Measurements from ENCODE around the gene GIGYF1.
A peak's percentile ranks its signal among the peaks of the same experiment; 100 is the strongest.
"Not testable (repeated sequence)": the region's sequence is repeated elsewhere in the genome, so short reads cannot be mapped to it uniquely, and the experiment has no call there.

GIGYF1 gene

DNA sequence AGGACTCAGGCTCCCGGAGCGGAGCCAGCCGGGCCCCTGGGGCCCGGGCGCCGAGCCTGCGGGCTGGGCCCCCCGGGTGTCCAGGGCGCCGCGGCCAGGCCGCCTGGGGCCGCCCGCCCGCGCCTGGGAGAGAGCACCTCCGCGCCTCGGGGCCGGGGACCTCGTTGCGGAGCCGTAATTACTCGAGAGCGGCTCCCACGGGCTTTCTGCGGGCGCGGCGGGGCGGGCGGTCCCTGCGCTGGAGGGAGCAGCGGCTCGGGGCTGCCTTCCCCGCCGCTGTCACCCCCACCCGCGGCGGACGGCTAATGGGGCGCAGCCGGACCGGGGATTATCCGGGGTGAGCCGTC is 19.0 kb downstream of the GIGYF1 start:
- no peak for DNase-seq (ENCODE audit: low read depth, low spot score)
- peak overlapping the region; percentile 97 for H3K4me3 ChIP-seq
- no peak overlapping the region for H3K9ac ChIP-seq (ENCODE audit: insufficient read length)
- H3K27ac ChIP-seq: no peak overlapping the region
- no peaks in the 10 kb centered on the region for H3K9me3 ChIP-seq (ENCODE audit: low read depth, low read length)
- H3K36me3 ChIP-seq (ENCODE audit: insufficient read depth, low read length): peaks cover 27% of the 10 kb centered on the region
- TF ChIP-seq POLR2AphosphoS5 (IDR thresholded peaks at IDR 0.05; ENCODE audit: borderline replicate concordance, low read depth, low read length) (no peak), FOXP2 (optimal IDR thresholded peaks at IDR 0.05; ENCODE audit: control extremely low read depth, extremely low read length, insufficient read depth) (no peak), EZH2 (IDR thresholded peaks at IDR 0.05) (no peak)

DNA sequence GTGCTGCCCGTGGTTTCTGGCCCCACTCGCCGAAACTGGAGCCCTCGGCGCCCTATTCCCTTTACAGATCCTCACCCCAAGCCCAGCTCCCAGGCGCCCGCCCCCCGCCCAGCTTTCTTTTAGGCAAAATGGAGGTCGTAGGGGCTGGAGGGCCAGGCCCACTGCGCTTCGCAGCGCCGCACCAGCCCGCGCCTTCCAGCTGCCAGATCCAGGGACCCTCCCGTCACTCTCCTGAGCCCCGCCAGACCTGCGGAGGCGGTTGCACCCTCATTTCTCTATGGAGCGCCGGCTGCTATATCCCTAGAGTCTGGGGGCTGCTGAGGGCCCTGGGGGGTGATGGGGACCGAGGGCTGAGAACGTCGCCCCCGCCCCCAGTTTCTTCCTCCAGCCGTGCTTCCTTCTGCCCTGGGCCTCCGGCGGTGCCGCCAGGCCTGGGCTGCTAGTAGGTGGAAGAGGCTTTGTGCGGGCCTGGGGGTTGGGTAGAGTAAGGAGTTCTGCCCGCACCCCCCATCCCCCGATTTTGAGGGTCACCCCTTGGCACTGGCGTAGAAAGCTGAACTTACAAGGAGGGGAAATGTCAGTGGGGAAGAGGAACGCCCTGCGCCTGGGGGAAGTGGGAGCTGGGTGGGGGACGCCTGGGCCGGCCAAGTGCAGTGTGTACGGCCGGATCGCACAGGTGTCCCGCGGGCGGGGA is 19.5 kb downstream of the GIGYF1 start:
- H3K9ac ChIP-seq (ENCODE audit: insufficient read length): peak overlapping the region; percentile 94
- peaks cover 24% of the 10 kb centered on the region for H3K36me3 ChIP-seq (ENCODE audit: insufficient read depth, low read length)
- DNase-seq (ENCODE audit: low read depth, low spot score): no peak
- TF ChIP-seq EZH2 (IDR thresholded peaks at IDR 0.05): no peak
- no peak for TF ChIP-seq FOXP2 (optimal IDR thresholded peaks at IDR 0.05; ENCODE audit: control extremely low read depth, extremely low read length, insufficient read depth)
- no peak for TF ChIP-seq POLR2AphosphoS5 (IDR thresholded peaks at IDR 0.05; ENCODE audit: borderline replicate concordance, low read depth, low read length)
- H3K4me3 ChIP-seq: peak overlapping the region; percentile 97
- no peaks in the 10 kb centered on the region for H3K9me3 ChIP-seq (ENCODE audit: low read depth, low read length)
- H3K27ac ChIP-seq: no peak overlapping the region

DNA sequence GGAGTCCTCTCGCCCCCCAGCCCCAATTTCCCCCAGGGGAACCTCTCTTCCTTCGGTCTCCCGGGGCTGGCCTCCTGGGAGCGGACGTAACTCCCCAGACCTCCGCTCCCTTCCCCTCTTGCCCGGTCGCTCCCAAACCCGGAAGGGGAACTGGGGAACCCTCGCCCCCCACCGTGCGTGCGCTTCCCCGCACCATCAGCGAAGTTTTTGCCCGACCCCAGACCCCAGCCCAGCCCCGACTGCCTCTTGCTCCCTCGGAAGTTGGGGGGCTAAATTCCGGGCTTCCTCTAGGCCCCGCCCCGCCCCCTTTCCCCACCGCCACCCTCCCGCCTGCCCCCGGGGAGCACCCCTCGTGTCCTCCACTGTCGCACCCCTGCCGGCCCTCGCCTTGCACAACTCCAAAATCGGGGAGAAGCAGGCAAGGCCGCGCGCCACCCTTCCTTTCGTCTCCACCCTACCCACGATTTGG is 20.1 kb downstream of the GIGYF1 start:
- no peak for DNase-seq (ENCODE audit: low read depth, low spot score)
- Histone ChIP-seq H3K36me3 (ENCODE audit: insufficient read depth, low read length) (peaks cover 19% of the 10 kb centered on the region; the same call in 1 of the 2 replicates), H3K9me3 (ENCODE audit: low read depth, low read length) (no peaks in the 10 kb centered on the region), H3K27ac (peak overlapping the region; percentile 99), H3K9ac (ENCODE audit: insufficient read length) (peak overlapping the region; percentile 94), H3K4me3 (peak overlapping the region; percentile 97)
- TF ChIP-seq POLR2AphosphoS5 (IDR thresholded peaks at IDR 0.05; ENCODE audit: borderline replicate concordance, low read depth, low read length): 0 out of 2 replicates have a peak, but pooled peaks have one; percentile 2
- TF ChIP-seq EZH2 (IDR thresholded peaks at IDR 0.05): no peak
- no peak for TF ChIP-seq FOXP2 (optimal IDR thresholded peaks at IDR 0.05; ENCODE audit: control extremely low read depth, extremely low read length, insufficient read depth)

DNA sequence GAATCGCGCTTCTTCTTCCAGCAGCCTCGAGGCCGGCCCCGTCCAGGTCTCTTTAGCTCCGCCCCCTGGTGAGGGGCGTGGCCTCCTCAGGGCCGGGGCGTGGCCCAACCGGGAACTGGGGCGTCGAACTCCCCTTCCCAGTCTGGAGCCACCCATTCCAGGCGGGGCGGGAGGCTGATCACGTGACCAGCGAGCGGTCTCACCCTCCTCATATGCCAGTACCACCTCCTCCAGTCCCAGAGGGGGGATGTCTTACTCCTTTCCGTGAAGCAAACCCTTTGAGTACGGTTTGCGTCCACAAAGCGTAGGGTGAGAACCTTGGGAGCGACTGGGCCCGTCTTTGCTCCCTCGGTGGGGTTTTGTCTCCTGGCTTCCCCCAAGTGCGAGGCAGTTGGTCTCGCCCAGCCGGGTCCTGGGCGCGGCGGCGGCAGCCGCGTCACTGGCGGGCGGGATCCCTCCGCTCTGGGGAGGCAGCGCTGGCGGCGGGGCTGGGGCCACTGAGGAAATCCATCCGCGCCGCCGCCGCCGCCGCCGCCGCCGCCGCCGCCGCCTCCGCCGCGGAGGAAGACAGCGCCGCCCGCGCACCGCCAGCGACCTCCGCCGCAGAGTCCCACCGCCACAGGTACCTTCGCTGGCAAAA is 20.6 kb downstream of the GIGYF1 start, which contains the start of gene GNB2:
Gene GNB2, plus strand, starts transcription at position 439 of the 640 bp plus-strand sequence. CDS start 2,526 bp downstream, outside the sequence.
- TF ChIP-seq POLR2AphosphoS5 (IDR thresholded peaks at IDR 0.05; ENCODE audit: borderline replicate concordance, low read depth, low read length): peak; percentile 80
- no peak for TF ChIP-seq EZH2 (IDR thresholded peaks at IDR 0.05)
- peak; percentile 88 for TF ChIP-seq FOXP2 (optimal IDR thresholded peaks at IDR 0.05; ENCODE audit: control extremely low read depth, extremely low read length, insufficient read depth)
- H3K36me3 ChIP-seq (ENCODE audit: insufficient read depth, low read length): peaks cover 17% of the 10 kb centered on the region; the same call in 1 of the 2 replicates
- H3K4me3 ChIP-seq: peak within 1 kb of the TSS; percentile 97
- H3K9ac ChIP-seq (ENCODE audit: insufficient read length): peak within 1 kb of the TSS; percentile 94
- peak; percentile 97 for DNase-seq (ENCODE audit: low read depth, low spot score)
- peak within 1 kb of the TSS; percentile 99 for H3K27ac ChIP-seq
- H3K9me3 ChIP-seq (ENCODE audit: low read depth, low read length): no peaks in the 10 kb centered on the region

DNA sequence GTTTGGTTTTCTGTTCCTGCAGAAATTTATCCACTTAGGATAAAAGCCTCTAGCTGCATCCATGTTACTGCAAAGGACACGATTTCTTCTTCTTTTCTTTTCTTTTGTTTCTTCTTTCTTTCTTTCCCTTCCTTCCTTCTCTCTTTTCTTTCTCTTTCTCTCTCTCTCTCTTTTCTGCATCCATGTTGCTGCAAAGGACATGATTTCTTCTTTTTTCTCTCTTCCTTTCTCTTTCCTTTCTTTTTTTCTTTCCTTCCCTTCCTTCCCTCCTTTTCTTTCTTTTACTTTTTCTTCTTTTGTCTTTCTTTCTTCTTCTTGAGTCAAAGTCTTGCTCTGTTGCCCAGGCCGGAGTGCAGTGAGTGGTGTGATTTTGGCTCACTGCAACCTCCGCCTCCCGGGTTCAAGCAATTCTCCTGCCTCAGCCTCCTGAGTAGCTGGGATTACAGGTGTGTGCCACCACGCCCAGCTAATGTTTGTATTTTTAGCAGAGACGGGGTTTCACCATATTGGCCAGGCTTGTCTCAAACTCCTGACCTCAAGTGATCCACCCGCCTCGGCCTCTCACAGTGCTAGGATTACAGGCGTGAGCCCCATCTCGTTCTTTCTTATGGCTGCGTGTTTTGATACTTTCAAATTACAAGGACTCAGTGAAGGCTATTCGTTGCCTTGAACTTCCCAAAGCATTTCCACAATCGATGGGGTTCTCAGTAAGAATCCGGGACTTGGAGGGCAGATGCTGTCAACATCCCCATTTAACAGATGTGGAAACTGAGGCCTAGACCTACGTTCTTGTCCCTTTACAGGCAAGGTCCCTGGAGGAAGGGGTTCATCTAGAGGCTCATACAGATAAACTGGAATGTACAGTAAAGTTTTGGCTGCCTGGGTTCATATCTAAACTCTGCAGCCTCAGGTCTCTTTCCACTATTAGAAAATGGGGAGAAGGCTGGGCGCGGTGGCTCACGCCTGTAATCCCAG is 22.4 kb downstream of the GIGYF1 start:
- DNase-seq (ENCODE audit: low read depth, low spot score): no peak
- TF ChIP-seq POLR2AphosphoS5 (IDR thresholded peaks at IDR 0.05; ENCODE audit: borderline replicate concordance, low read depth, low read length) (no peak), FOXP2 (optimal IDR thresholded peaks at IDR 0.05; ENCODE audit: control extremely low read depth, extremely low read length, insufficient read depth) (no peak), EZH2 (IDR thresholded peaks at IDR 0.05) (no peak)

DNA sequence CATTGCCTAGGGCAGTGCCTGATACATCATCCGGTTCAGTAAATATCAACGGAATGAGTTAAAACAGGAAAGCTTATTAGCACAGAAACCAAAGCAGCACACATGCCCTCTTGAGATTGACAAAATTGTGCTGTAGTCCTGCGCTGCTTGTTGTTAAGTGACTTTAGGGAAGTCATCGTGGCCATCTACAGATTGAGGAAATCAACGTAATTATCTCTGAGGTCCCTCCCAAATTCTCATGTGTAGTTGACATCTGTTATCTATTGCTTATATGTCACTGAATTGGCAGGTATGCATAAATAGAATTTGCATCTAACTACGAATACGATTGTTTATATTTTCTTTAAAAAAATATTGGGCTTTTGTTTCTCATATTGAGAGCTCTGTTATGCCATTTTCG is 24.0 kb downstream of the GIGYF1 start:
- Histone ChIP-seq H3K4me3 (no peak overlapping the region), H3K27ac (no peak overlapping the region), H3K9ac (ENCODE audit: insufficient read length) (no peak overlapping the region), H3K9me3 (ENCODE audit: low read depth, low read length) (no peaks in the 10 kb centered on the region), H3K36me3 (ENCODE audit: insufficient read depth, low read length) (no peaks in the 10 kb centered on the region)
- no peak for DNase-seq (ENCODE audit: low read depth, low spot score)
- TF ChIP-seq POLR2AphosphoS5 (IDR thresholded peaks at IDR 0.05; ENCODE audit: borderline replicate concordance, low read depth, low read length) (no peak), FOXP2 (optimal IDR thresholded peaks at IDR 0.05; ENCODE audit: control extremely low read depth, extremely low read length, insufficient read depth) (no peak), EZH2 (IDR thresholded peaks at IDR 0.05) (no peak)

More for the DNA sequence above, 22.4 kb downstream of the GIGYF1 start:
- no peak overlapping the region for H3K4me3 ChIP-seq
- no peak overlapping the region for H3K27ac ChIP-seq
- H3K36me3 ChIP-seq (ENCODE audit: insufficient read depth, low read length): peaks cover 3% of the 10 kb centered on the region; the same call in 1 of the 2 replicates
- H3K9me3 ChIP-seq (ENCODE audit: low read depth, low read length): no peaks in the 10 kb centered on the region
- H3K9ac ChIP-seq (ENCODE audit: insufficient read length): no peak overlapping the region

DNA sequence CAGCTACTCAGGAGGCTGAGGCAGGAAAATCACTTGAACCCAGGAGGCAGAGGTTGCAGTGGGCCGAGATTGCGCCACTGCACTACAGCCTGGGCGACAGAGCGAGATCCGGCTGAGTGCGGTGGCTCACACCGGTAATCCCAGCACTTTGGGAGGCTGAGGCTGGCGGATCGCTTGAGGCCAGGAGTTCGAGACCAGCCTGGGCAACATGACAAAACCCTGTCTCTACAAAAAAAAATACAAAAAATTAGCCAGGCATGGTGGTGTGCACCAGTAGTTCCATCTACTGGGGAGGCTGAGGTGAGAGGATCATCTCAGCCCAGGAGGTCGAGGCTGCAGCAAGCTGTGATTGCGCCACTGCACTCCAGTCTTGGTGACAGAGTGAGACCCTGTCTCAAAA is 24.9 kb downstream of the GIGYF1 start:
- H3K9me3 ChIP-seq (ENCODE audit: low read depth, low read length); H3K27ac ChIP-seq; H3K36me3 ChIP-seq (ENCODE audit: insufficient read depth, low read length); DNase-seq (ENCODE audit: low read depth, low spot score); H3K4me3 ChIP-seq; H3K9ac ChIP-seq (ENCODE audit: insufficient read length): not testable (repeated sequence)

DNA sequence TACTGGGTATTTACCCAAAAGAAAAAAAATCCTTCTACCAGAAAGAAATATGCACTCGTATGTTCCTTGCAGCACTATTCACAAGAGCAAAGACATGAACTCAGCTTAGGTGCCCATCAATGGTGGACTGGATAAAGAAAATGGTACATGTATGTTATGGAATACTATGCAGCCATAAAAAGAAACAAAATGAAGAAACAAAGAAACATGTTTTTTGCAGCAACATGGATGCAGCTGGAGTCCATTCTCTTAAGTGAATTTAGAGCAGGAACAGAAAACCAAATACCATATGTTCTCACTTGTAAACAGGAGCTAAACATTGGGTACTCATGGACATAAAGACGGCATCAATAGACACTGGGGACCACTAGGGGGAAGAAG is 26.0 kb downstream of the GIGYF1 start:
- no peak overlapping the region for H3K27ac ChIP-seq
- H3K4me3 ChIP-seq: no peak overlapping the region
- TF ChIP-seq EZH2 (IDR thresholded peaks at IDR 0.05) (no peak), POLR2AphosphoS5 (IDR thresholded peaks at IDR 0.05; ENCODE audit: borderline replicate concordance, low read depth, low read length) (no peak), FOXP2 (optimal IDR thresholded peaks at IDR 0.05; ENCODE audit: control extremely low read depth, extremely low read length, insufficient read depth) (no peak)
- DNase-seq (ENCODE audit: low read depth, low spot score): no peak
- no peaks in the 10 kb centered on the region for H3K36me3 ChIP-seq (ENCODE audit: insufficient read depth, low read length)
- no peak overlapping the region for H3K9ac ChIP-seq (ENCODE audit: insufficient read length)
- H3K9me3 ChIP-seq (ENCODE audit: low read depth, low read length): no peaks in the 10 kb centered on the region
